ENCODE results near the gene SPINT3. TPM values are rescaled to one million over a fixed set of nuclear protein-coding genes. Genes with fewer than 3 reads are reported as not detected.

SPINT3 gene
- total RNA-seq, 2 experiments from 2014 or later, result not detected

- Mint-ChIP-seq H3K4me3 (no peak overlapping the region), H3K27me3 (peaks cover 40% of the 10 kb centered on the region), H3K9me3 (peaks cover 3% of the 10 kb centered on the region), H3K27ac (no peak overlapping the region), H3K4me1 (ENCODE audit: low read depth) (no peaks in the 10 kb centered on the region), H3K36me3 (ENCODE audit: low read depth) (no peaks in the 10 kb centered on the region)
- no peak overlapping the region for H3K4me3 ChIP-seq (ENCODE audit: low read length)
- peaks cover 0 to 16% of the 10 kb centered on the region in 2 experiments for H3K27me3 ChIP-seq (ENCODE audit: control insufficient read depth in 1 of 2, insufficient read depth in 2 of 2, low read length in 2 of 2)
- H3K9me3 ChIP-seq (ENCODE audit: control insufficient read depth in 1 of 2, insufficient read depth in 1 of 2, low read length in 2 of 2), result no peaks in the 10 kb centered on the region
- no peak overlapping the region for H3K27ac ChIP-seq (ENCODE audit: low read depth in 1 of 2, low read length in 2 of 2)
- no peaks in the 10 kb centered on the region for H3K36me3 ChIP-seq (ENCODE audit: insufficient read depth, low read length)
- POLR2A ChIA-PET, result no interaction called here
- no peak for ATAC-seq (ENCODE audit: poor library complexity)
- intact Hi-C loops (cut with DNase I, micrococcal nuclease), result no loop called here
- no peaks in the 10 kb centered on the region for H3K4me1 ChIP-seq (ENCODE audit: insufficient read depth, low read length)
- no peak for DNase-seq
- CTCF ChIA-PET, result no interaction called here
- no peak for TF ChIP-seq CTCF (IDR thresholded peaks at IDR 0.05)
Observed at GRCh38 chr20:45552456-45552855, 37.0 kb upstream of the SPINT3 start.

GRCh38 chr20:45550765-45551164, 35.3 kb upstream of the SPINT3 start:
- CTCF ChIA-PET, result no interaction called here
- Mint-ChIP-seq H3K36me3 (ENCODE audit: low read depth) (no peaks in the 10 kb centered on the region), H3K4me1 (ENCODE audit: low read depth) (no peaks in the 10 kb centered on the region), H3K27ac (no peak overlapping the region), H3K27me3 (peaks cover 49% of the 10 kb centered on the region), H3K9me3 (peaks cover 3% of the 10 kb centered on the region), H3K4me3 (no peak overlapping the region)
- TF ChIP-seq CTCF (IDR thresholded peaks at IDR 0.05), result no peak
- H3K27me3 ChIP-seq (ENCODE audit: control insufficient read depth in 1 of 2, insufficient read depth in 2 of 2, low read length in 2 of 2), result peaks cover 0 to 19% of the 10 kb centered on the region in 2 experiments
- H3K36me3 ChIP-seq (ENCODE audit: insufficient read depth, low read length), result no peaks in the 10 kb centered on the region
- DNase-seq, result no peak
- no peak overlapping the region for H3K4me3 ChIP-seq (ENCODE audit: low read length)
- no peak overlapping the region for H3K27ac ChIP-seq (ENCODE audit: low read depth in 1 of 2, low read length in 2 of 2)
- no peak for ATAC-seq (ENCODE audit: poor library complexity)
- no peaks in the 10 kb centered on the region for H3K9me3 ChIP-seq (ENCODE audit: control insufficient read depth in 1 of 2, insufficient read depth in 1 of 2, low read length in 2 of 2)
- no peaks in the 10 kb centered on the region for H3K4me1 ChIP-seq (ENCODE audit: insufficient read depth, low read length)
- intact Hi-C loops (cut with DNase I, micrococcal nuclease), result no loop called here
- POLR2A ChIA-PET, result no interaction called here

- Mint-ChIP-seq H3K27ac (no peak overlapping the region), H3K36me3 (ENCODE audit: low read depth) (no peaks in the 10 kb centered on the region), H3K9me3 (peaks cover 3% of the 10 kb centered on the region), H3K4me3 (no peak overlapping the region), H3K4me1 (ENCODE audit: low read depth) (no peaks in the 10 kb centered on the region), H3K27me3 (peaks cover 66% of the 10 kb centered on the region)
- Histone ChIP-seq H3K27me3 (ENCODE audit: control insufficient read depth in 1 of 2, insufficient read depth in 2 of 2, low read length in 2 of 2) (peaks cover 0 to 11% of the 10 kb centered on the region in 2 experiments), H3K4me1 (ENCODE audit: insufficient read depth, low read length) (no peaks in the 10 kb centered on the region), H3K27ac (ENCODE audit: low read depth in 1 of 2, low read length in 2 of 2) (no peak overlapping the region), H3K36me3 (ENCODE audit: insufficient read depth, low read length) (no peaks in the 10 kb centered on the region), H3K9me3 (ENCODE audit: control insufficient read depth in 1 of 2, insufficient read depth in 1 of 2, low read length in 2 of 2) (no peaks in the 10 kb centered on the region), H3K4me3 (ENCODE audit: low read length) (no peak overlapping the region)
- ATAC-seq (ENCODE audit: poor library complexity), result no peak
- DNase-seq, result no peak
- TF ChIP-seq CTCF (IDR thresholded peaks at IDR 0.05), result no peak
- CTCF ChIA-PET, result no interaction called here
- intact Hi-C loops (cut with DNase I, micrococcal nuclease), result no loop called here
- POLR2A ChIA-PET, result no interaction called here
Observed at GRCh38 chr20:45548410-45548809, 33.0 kb upstream of the SPINT3 start.

Measured in CD4-positive, alpha-beta T cell (primary cell).